ENCODE data around the gene EVA1A.

- TF ChIP-seq CTCF (IDR thresholded peaks at IDR 0.05; ENCODE audit: borderline replicate concordance, extremely low read depth, low read length, poor library complexity, severe bottlenecking) (no peak), EZH2 (IDR thresholded peaks at IDR 0.05; ENCODE audit: borderline replicate concordance, low read depth, low read length, severe bottlenecking) (no peak)
Observed at GRCh38 chr2:75563591-75563990, 2.9 kb upstream of the EVA1A start.
